GM12801 (cell line): ENCODE results near the gene SREBF1.

Experiments used
- TF ChIP-seq, protein P1 (sequence below): IDR thresholded peaks from one replicate; pipeline ENCODE4 v1.5.1; 2011; ENCODE audit warnings: control low read depth; ENCODE audit not compliant: insufficient read length; ENCODE audit errors: extremely low read depth

The SREBF1 gene

DNA sequence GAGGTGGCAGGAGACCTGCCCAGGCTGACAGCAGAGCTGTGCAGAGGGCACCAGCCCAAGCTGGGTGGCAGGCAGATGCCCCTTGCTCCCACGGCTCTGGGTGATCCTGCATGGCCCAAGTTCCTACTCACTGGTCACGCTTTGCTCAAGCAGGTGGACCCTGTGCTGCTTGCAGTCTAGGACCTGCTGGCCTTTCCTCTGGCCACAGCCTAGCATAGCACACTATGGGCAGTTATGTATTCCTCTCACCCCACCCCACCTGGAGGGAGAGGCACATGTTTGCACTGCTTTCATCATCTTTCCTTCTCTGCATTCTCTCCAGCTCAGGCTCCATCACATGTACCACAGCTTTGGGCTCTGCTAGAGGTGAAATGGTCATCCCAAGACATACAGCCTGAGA, 19.6 kb upstream of the SREBF1 start:
- TF ChIP-seq, protein P1, sequence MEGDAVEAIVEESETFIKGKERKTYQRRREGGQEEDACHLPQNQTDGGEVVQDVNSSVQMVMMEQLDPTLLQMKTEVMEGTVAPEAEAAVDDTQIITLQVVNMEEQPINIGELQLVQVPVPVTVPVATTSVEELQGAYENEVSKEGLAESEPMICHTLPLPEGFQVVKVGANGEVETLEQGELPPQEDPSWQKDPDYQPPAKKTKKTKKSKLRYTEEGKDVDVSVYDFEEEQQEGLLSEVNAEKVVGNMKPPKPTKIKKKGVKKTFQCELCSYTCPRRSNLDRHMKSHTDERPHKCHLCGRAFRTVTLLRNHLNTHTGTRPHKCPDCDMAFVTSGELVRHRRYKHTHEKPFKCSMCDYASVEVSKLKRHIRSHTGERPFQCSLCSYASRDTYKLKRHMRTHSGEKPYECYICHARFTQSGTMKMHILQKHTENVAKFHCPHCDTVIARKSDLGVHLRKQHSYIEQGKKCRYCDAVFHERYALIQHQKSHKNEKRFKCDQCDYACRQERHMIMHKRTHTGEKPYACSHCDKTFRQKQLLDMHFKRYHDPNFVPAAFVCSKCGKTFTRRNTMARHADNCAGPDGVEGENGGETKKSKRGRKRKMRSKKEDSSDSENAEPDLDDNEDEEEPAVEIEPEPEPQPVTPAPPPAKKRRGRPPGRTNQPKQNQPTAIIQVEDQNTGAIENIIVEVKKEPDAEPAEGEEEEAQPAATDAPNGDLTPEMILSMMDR: no peak

DNA sequence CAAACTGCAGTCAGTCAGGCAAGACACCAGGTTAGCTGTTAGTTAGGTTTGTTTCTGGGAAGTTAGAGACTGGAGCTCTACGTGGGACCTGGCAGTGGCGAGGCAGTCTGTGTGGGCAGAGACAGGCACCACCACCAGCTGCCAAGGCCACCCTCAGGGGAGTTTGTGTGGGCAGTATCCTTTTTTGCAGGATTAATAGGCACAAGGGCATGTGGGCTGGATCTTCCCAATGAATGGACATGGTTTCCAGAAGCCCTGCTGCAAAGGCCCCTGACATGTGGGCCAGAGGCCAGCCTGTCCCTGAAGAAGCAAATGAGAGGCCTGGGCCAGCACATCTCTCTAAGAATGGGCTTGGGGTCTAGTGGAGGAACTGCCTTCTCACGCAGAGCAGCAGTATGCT, 19.2 kb upstream of the SREBF1 start:
- TF ChIP-seq, protein P1: no peak

DNA sequence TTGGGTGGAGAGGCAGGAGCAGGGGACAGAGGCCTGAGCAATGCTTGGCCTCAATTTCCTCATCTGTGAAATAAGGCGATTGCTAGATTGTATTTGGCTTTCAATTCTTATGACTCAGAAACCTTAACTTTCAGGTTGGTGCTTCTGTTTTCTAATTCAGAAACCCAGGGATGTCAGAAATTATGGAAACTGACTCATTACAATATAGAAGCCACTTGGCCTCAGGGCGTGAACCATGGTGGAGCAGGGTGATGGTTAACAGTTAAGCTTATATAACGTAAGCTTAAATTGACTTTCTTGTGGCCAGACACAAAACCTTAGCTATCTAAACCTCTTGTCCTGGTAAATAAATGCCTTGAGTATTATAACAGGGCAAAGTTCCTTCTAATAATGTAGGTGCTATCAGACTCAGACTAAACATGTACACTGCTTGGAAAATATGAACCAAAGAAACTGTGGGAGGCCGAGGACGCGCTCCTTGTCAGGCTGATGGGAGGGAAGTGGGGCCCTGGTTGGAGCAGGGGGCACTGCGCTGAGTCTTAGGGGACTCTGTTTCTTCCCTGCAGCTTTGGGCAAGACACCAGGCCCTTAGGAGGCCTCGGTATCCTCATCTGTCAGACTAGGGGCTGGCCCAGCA, 17.1 kb upstream of the SREBF1 start:
- TF ChIP-seq, protein P1: no peak

DNA sequence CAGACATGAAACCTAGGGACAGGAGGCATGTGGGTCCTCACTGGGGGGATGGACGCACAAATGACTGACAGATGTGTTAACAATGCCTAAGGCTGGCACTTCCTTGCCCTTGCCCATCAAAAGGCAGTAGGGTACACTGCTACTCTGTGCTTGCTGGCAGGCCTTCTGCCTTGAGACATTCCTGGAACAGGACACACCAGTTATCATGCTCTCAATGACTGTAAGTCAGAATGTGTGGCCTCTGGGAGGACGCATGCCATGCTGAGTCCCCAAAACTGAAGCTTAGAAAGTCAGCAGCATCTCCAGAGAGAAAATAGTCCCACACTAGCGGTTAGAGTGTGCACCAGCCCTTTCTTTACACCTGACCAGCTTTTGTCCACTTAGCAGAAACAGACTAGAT, 16.1 kb upstream of the SREBF1 start:
- TF ChIP-seq, protein P1: no peak

DNA sequence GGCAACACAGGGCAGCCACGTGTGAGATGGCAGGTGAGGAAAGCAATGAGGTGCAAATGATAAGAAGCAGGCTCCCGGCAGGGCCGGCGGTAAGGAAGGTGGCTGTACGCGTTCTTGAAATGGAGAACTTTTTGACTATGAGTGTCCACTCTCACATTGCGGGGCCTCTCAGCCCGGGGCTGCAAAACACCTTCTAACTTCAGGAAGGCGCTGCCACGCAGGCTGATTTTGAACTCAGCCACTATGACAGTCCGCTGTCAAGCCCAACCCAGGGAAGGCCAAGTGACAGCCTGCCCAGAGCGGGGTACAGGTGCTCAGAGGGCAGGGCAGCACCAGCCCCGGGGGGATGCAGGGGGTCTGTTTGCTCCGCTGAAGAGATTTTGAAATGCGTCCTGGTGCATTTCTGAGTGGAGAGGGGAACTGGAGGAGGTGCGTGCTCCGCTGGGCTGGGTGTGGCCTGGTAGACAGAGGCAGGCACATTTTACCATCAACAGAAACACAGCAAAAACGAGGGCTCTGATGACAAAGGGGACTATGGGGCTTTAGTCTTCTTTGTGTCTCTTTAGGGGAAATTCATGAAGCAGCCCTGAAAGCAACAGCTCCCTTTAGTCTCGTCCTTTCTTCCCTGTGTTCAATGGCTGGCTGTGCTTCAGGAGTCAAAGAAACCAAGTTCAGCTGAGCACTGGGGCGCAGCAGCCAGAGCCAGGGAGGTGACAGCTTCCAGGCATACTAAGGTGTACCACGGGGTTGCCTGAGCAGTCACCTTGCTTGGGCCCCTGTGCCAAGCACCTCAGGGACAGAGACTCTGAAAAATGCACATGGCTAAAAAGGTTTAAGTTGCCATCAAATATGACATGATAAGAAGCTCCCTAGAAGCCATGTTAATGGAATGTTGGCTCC, 14.6 kb upstream of the SREBF1 start:
- TF ChIP-seq, protein P1: no peak

DNA sequence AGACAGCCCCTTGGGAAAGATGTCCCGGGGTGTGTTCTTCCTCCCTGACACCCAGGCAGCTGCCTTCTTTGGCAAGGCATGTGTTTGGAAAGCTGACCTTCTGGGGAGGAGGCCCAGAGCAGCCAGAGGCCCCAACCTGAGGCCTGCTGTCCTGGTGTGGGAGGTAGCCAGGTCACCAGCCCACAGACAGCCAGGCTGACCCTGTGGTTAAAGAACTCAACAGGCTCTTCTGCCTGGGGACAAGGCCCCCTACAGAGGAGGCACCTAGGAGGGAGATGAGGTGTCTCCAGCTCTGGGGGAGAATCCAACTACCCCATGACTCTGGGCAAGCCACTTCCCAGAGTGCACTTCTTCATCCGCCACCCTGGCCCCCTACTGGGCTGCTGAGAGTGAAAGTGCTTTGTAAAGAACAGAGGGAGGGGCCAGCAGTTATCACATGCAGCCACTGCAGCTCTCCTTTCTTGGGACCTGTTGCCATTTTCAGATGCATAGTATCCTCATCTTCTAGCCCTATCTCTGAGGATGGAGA, 13.1 kb upstream of the SREBF1 start:
- TF ChIP-seq, protein P1: no peak

DNA sequence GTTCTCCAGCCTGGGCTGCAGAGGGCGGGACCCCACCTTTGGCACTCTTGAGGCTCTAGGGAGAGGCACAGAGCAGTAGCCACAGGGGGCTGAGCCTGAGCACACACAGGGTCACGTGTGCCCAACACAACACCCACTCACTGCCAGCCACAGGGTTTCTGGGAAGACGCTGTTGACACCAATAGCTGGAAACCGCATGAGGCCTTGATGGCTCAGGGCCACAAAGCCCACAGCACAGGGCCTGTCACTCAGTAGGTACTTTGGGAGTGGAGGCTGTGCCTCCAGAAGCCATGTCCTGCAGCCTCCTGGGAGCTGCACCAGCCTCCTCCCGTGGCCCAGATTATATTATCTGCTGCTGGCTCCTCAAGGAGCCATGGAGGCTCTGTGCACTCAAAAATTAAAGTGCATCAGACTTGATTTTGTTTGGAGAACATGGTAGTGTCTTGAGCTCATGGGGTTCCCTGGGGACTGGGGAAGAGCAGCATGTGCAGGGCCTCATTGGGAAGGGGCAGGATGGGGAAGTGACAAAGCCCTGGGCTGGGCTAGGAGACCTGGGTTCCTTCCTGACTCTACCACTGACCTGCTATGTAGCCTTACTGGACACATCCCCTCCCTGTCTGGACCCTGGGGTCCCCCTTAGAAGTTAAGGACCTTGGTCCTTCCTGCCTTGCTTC, 12.5 kb upstream of the SREBF1 start:
- TF ChIP-seq, protein P1: no peak
